CD4-positive, alpha-beta T cell treated with Interleukin-12 subunit alpha and Interleukin-12 subunit beta, for 1 hour (primary cell): ENCODE data around the gene SRSF9.
"Not testable (repeated sequence)": the region's sequence is repeated elsewhere in the genome, so short reads cannot be mapped to it uniquely, and the experiment has no call there.

Experiments used
- DNase-seq: peaks from one replicate; pipeline ENCODE4 v3.0.0-alpha.2; 2020

SRSF9 gene

DNA sequence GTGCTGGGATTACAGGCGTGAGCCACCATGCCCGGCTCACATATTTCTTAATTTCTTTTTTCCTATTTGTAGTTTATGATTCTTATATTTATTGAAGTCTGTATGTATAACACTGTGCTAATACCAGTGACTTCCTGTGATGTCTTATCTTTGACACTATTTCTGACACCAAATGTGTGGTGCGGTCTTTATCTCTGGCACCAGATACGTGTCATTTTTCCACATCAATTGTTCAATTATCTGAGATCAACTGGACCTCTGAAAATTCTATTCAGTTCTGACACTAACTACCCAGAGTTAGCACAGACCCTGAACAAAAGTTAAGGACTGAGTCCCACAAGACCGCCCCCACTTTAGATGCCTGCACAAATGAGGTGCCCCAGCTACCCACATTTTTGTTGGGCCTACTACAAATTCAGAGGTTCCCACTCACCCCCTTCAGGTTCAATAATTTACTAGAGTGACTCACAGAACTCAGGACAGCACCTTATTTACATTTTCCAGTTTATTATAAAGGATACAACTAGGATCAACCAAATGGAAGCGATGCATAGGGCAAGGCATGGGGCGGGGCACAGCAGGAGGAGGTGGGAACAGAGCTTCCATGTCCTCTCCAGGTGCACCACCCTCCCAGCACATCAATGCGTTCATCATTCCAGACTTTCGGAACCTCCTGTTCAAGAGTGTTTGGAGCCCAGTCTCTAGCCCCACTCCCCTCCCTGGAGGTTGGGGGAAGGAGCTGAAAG lies 11.6 kb upstream of the SRSF9 start:
- peak; percentile 49 for DNase-seq

DNA sequence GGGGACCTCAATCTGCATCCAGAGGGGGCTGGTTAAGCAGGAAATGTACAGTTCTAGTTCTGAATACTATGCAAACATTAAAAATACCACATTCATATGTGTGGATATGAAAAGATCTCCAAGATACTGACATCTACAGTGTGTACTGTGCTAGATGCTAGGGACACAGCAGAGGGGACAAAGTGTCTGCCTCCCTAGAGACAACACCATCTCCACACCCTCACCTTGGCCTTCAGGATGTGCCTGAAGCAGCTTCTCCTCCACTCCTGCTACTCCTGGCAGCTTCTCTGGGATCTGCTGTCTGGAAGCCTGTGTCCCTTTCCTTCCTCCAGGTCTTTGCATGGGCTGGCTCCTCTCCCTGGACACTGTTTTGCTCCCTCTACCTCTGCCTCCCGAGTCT lies 10.7 kb upstream of the SRSF9 start:
- DNase-seq = no peak

DNA sequence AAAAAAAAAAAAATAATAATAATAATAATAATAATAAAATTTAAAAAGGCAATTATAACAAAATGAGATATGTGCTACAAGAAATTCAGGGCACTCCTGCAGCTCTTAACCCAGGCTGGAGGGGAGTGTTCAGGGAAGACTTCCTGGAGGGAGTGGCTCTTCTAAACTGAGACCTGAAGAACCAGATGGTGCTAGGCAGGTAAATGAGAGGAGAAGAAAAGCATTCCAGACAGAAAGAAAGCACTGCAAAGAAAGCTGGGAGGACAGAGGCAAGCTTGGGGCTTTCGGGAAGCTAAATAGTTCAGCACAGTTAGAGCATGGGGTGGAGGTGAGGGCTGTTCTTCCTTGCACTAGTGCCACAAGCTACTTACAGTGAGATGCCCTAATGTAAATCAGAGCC lies 9.9 kb upstream of the SRSF9 start:
- no peak for DNase-seq

DNA sequence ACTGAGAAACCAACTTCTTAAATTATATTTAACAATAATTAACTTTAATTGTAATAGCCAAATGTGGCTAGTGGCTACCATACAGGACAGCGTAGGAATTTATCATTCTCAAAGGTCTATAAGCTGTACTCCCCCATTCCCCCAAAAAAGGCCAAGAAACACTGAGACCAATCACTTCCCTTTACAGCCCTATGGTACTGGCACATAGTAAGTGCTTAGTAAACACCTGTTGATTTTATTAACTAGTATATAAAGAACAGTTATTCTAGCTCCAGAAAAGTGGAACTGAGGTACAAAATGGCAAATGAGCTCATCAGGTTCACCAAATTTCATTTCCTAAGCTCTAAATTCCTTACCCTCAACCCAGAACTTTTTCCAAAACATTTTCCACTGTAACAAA lies 6.1 kb upstream of the SRSF9 start:
- DNase-seq = no peak

DNA sequence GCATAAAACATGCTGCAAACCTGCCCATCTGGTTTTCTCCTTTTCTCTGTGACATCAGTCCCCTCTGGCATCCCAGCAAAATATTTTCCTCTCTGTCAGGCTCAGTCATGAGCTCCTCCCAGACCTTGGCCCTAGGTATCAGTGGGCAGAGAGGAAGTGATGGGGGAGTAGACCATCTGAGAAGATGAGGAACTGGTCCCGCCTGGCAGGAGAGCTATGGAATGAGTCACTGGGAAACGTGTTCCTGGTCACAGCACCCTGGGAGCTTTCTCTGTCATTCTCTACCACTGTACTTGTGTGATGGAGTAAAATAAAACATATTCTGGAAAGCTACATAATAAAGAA lies 5.0 kb upstream of the SRSF9 start:
- no peak for DNase-seq

DNA sequence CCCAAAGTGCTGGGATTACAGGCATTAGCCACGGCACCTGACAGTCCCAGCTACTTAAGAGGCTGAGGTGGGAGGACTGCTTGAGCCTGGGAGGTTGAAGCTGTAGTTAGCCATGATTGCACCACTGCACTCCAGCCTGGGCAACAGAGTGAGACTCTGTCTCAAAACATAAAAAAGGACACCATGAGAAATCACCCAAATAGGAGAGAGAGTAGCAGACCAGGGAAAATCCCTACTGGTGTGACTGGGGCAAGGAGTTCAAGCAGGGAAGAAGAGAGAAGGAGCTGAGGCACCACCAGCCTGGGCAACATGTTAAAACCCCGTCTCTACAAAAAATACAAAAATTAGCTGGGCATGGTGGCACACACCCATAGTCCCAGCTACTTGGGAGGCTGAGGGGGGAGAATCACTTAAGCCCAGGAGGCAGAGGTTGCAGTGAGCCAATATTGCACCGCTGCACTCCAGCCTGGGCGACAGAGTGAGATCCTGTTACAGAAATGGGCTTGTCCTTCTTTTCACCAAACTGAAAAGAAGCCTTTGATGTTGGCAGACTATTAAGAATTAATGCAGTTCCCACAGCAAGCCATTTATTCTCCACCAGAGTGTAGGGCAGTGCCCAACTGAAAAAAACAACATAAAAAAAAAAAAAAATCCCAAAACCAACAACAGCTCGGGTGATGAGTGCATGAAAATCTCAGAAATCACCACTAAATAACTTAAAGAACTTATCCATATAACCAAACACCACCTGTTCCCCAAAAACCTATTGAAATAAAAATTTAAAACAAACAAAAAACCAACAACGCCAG lies 4.5 kb upstream of the SRSF9 start:
- no peak for DNase-seq

DNA sequence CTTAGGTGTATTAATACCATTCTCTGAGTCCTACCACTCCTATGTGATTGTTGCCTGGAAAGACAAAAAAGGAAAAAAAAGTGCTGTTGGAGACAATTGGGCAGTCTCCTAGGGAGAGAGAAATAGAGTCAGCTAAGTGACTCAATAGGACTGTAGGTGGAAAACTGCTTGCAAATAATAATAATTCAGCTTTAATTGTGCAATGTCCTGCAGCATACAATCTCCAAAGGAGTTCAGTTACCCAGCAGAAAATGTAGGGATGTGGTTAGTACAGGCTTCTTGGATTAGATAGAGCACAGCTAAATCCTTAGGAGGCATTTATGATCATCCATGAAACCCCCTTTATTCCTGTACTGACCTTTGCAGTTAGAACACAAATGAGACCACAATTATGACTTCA lies 3.0 kb upstream of the SRSF9 start:
- DNase-seq = no peak

DNA sequence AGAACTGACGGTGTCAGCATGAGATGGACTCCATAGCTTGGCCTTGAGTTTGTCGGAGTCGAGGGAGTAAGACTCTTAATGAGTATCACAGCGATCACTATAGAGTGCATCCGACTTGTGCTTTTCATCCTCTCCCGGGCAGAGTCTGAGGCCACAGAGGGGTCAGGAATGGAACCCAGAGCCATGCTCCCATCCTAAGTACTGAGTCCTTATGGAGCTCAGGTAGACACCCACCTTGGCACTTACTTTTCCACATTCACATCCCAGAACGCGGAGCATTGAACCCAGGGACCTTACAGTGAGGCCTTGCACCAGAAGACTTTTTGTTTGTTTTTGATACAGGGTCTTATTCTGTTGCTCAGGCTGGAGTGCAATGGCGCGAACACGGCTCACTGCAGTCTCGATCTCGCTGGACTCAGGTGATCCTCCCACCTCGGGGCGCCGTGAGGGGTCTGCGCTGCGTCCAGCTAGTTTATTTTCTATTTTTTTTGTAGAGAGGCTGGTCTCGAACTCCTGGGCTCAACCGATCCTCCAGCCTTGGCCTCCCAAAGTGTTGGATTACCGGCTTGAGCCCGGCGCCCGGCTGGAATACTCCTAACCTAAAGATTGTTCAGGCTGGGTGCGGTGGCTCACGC lies 719 bp upstream of the SRSF9 start:
- DNase-seq = no peak

DNA sequence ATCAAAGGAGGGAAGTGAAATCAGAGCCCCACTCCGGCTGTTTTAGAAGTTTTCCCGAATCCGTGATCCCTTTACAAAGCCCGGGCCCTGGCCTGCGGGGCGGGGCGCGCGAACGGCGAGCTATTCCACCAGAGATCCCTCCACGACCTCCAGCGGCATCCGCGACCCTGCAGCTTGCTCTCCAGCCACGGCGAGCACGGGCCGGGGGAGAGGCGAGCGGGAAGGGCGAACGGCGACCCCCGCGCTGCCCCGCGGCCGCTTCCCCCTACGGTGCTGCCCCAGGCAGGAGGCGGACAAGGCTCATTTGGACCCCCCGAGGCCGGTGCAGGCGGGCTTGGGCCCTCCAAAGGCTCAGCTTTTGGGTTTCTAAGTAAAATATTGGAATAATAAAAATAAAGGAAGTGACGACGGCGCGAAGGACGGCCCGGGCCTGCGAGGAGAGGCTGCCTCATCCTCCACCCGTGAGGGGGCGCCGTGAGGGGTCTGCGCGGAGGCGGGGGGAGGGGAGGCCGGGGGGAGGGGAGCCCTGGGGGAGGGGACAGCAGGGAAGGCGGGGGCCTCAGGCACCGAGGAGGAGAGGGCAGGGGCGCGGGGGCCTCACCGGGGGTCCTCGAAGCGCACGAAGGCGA lies 613 bp downstream of the SRSF9 start:
- peak; percentile 59 for DNase-seq

DNA sequence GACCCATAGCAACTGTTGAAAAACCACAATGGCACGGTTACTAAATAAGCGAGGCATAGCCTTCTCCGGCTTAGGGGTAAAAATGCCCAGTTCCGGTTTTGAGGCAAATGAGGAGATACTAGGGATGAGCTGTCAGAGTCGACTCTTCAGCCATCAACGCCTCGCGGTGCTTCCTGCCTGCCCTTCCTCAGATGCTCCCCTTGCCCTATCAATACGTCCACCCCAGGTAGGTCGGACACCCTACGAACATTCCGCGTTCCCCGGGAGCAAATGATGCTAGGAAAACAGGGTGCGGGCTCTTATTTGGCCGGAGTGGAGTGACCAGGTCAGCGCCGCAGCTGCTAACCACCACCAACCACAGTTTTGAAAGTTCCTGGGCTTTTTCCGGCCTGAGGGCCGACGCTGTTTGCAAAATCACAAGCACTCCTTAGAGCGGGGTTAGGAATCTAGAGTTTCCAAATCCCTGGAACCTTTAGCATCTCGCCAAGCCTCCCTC lies 1.2 kb downstream of the SRSF9 start:
- DNase-seq = peak; percentile 30

DNA sequence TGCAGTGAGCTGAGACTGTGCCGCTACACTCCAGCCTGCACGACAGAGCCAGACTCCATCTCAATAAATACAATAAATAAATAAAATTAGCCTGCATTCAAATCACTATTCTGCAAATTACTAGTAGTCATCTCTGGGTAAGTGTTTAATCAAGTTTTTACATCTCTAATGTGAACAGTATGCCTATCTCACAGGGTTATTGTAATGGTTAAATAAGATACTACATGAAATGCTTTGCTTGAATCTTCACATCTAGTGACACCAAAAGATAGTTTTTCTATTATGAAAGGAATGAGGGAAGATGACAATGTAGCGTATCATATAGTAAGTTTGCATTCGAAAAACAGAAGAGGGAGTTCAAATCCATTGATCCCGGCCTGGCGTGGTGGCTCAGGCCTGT lies 2.1 kb downstream of the SRSF9 start:
- no peak for DNase-seq

DNA sequence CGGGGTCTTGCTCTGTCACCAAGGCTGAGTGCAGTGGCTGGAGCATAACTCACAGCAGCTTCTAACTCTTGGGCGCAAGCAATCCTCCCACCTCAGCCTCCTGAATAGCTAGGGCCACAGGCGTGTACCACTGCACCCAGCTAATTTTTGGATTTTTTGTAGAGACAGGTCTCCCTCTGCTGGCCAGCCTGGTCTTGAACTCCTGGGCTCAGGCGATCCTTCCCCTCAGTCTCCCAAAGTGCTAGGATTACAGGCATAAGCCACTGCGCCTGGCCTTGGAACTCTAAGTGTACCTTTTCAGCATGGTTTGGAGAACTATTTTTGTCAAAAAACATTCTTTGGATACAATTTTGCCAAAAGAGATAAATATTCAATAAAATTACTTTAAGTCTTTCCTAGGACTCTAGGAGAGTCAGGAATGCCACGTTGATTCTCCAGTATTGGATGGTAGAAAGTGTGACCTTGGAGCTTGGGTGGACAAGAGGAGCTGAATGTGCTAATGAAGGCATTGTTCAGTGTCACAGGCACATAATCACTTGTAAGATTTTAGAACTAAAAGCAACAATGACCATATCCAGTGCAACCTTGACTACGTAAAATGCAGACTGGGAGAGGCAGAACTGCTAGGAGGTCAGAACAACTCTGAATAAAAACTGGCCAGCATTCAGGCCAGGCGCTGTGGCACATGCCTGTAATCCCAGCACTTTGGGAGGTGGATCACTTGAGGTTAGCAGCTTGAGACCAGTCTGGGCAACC lies 2.8 kb downstream of the SRSF9 start:
- DNase-seq = peak; percentile 62

DNA sequence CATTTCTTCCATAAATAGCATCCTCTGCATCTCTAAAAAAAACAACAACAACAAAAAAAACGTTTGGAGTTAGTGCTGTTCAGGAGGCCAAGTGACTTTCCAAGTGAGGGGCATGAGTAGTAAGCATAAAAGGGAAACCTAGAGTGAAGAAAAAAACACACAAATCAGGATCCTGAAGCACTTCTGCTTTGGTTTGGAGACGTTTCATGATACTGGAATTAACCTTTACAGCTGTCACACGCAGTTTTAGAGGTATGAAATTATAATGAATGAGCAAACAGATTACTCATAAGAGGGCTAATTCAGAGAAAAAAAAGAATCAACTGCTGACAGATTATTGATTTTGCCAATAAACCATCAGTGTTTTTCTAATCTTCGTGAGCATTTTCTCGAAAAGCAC lies 3.8 kb downstream of the SRSF9 start:
- no peak for DNase-seq

DNA sequence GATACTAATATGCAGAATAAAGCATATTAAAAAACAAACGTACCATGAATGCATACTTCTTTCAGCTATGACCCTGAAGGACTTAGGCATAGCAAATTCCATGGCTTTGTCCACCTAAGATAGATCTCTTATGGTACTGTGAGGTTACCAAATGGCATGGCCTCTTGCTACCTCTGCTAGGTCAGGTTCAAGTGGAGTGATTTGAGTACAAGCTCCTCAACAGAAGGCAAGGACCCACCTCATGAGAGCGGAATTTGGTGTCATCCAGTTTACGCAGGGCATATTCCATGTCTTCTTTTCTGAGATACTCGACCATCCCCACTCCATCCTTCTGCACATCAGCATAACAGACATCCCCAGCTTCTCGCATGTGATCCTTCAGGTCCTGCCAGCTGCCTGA lies 5.8 kb downstream of the SRSF9 start:
- DNase-seq = no peak

DNA sequence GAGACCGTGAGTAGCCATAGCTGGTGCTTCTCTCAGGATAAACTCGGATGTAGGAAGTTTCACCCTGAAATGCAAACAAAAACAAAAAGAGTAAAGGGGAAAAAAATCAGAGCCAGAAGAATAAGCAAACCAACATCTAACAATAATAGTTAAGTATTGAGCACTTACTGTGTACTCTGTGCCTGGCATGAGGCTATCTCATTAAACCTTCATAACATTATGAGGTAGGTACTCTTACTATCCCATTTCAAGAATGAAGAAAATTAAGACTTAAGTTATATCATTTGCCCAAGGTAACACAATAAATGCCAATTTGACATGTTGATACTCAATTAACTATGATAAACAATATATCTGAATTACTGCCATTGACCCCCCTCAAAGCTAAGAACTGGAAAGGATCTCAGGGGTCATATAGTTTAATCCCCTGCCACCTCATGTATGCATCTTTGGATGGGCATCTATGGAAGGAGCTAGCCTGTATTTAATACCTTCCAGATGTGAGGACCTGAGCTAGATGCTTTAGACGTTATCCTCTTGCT lies 7.4 kb downstream of the SRSF9 start:
- DNase-seq = no peak

DNA sequence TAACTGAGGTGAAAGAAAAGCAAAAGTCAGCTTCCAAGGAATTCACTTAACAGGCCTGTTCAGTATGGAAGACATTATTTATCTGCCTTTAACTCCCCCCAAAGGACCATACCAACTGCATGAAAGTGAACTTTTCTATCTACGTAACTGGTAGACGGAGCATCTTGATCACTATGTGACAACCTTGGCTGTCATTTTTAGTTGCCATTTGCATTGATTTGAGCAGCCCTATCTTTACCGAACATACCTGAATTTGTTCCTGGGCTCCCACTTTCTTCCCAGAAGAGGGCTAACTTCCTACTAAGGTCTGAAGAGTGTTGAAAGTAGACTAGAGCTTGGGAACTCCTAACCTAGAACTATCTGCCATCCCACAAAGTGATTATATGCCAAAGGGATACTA lies 9.4 kb downstream of the SRSF9 start:
- no peak for DNase-seq

DNA sequence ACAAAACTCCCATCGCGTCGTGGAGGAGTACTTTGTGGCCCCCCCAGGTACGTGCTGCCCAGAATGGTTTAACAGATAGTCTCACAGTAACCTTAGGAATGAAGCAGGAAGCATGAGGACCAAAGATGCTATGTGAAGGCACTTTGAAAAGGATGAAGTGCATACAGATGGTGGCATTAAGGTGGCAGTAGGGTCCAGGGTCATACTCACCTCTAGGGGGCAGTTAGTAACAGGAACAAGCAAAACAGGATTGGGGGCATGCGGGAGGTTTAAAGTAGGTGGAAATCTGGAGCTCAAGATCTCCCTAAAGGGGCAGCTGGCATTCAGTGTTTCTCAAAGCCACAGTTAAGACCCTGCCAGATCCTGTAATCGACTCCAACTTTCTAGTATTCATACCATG lies 12.4 kb downstream of the SRSF9 start:
- peak; percentile 19 for DNase-seq

DNA sequence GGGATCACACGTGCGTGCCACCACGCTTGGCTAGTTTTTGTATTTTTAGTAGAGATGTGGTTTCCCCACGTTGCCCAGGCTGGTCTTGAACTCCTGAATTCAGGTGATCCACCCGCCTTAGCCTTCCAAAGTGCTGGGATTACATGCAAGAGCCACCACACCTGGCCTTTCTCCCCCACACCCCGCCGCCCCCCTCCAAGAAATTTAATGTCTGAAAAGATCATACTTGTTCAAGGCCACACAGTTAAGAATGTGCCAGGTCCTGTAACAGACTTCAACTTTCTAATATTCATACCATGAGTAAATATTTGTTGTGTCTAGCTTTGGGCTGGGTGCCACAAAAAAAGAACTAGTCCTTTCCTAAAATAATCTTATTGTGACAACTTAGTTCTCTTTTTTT lies 14.2 kb downstream of the SRSF9 start:
- DNase-seq = no peak

DNA sequence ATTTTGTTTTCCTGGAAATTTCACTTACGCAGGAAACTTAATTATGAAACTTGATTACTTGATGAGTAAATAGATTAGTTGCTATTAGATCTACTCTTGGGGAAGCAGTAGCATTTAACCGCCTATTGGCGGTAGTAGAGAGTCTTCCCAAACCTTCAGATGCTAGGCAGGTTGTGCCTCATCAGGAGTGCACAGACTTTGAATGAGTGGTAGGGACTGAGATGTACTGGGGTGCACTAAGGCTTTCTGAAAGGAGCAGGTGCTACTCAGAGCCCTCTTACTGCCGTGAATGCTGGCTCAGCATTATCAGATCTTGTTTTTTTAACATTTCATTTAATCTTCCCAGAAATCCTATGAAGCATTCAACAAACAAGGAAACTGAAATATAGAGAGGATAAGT lies 15.6 kb downstream of the SRSF9 start:
- DNase-seq = peak; percentile 54

DNA sequence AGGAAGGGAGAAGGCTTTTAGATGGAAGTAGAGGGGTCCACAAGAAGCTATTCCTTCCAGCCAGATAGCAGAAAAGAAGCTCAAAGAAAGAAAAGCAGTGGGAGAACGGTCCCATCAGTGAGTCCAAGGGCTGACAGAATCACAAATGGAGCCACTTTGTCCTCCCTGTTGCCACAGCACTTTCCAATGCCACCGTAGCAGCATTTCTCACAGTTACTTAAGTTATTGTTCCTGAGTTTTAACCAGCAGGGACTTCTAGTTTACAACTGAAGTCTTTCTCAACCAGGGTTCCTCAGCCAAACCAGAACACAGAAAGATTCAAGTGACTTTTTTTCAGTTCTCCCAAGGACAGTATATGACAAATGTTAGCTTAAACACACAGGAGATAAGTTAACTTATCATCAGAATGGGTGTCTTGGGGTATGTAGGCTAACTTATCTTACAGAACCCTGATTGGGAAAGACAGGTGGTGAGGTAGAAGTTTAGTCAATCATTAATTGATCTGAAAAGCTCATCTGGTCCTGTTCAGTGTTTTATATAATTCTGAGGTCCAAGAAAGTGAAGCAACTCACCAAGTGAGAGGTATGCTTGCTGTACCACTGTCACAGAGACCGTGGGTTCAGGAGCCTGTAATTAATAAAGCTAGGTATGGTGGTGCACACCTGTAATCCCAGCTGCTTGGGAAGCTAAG lies 16.3 kb downstream of the SRSF9 start:
- DNase-seq = no peak

DNA sequence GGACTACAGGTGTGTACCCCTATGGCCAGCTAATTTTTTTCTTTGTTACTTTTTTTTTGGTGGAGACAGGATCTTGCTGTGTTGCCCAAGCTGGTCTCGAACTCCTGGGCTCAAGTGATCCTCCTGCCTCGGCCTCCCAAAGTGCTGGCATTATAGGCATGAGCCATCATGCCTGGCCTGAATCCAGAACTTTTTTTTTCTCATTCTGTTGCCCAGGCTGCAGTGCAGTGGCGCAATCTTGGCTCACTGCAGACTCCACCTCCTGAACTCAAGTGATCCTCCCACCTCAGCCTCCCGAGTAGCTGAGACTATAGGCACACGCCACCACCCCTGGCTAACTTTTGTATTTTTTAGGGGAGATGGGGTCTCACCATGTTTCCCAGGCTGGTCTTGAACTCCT lies 17.0 kb downstream of the SRSF9 start:
- not testable (repeated sequence) for DNase-seq

DNA sequence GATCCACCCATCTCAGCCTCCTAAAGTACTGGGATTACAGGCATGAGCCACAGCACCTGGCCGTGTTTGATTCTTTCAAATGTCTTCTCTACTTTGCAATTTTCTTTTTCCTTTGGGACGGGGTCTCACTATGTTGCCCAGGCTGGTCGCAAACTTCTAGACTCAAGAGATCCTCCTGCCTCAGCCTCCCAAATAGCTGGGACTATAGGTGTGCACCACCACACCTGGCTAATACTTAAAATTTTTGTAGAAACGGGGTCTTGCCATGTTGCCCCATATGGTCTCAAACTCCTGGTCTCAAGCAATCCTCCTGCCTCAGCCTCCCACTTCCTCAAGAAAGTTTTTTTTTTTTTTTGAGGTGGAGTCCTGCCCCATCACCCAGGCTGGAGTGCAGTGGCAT lies 21.6 kb downstream of the SRSF9 start:
- DNase-seq = no peak
